RWPE2 (cell line): ENCODE results near the gene LMBR1.
"Not testable (repeated sequence)": the region's sequence is repeated elsewhere in the genome, so short reads cannot be mapped to it uniquely, and the experiment has no call there.

Experiments used
- ATAC-seq: fragments of 200-7000 bp; cut with Tn5 transposase; 3 replicates; pipeline ENCODE4 v1.9.1; 2021; ENCODE audit warnings: low read depth
- DNase-seq: peaks from one replicate; pipeline ENCODE4 v3.0.0-alpha.2; 2020; ENCODE audit warnings: low spot score
- H3K27ac ChIP-seq: fragments of 450-650 bp; 2 replicates; pipeline ENCODE4 v1.5.1; 2017; ENCODE audit warnings: mild to moderate bottlenecking; ENCODE audit not compliant: poor library complexity, severe bottlenecking
- H3K27me3 ChIP-seq: fragments of 250-450 bp; sonication (Bioruptor Pico); 2 replicates; pipeline ENCODE4 v1.5.1; 2021; ENCODE audit warnings: mild to moderate bottlenecking, moderate library complexity; ENCODE audit not compliant: insufficient read depth, poor library complexity, severe bottlenecking
- H3K36me3 ChIP-seq: fragments of 250-450 bp; sonication (Bioruptor Pico); 2 replicates; pipeline ENCODE4 v1.5.1; 2020; ENCODE audit warnings: low read depth, mild to moderate bottlenecking, moderate library complexity
- H3K4me1 ChIP-seq: fragments of 250-450 bp; sonication (Bioruptor Pico); 2 replicates; pipeline ENCODE4 v1.5.1; 2021; ENCODE audit warnings: mild to moderate bottlenecking, moderate library complexity; ENCODE audit not compliant: insufficient read depth, poor library complexity, severe bottlenecking
- H3K4me3 ChIP-seq: fragments of 250-450 bp; sonication (Bioruptor Pico); 2 replicates; pipeline ENCODE4 v1.5.1; 2021; ENCODE audit warnings: mild to moderate bottlenecking, moderate library complexity; ENCODE audit not compliant: severe bottlenecking
- H3K9me3 ChIP-seq: fragments of 250-450 bp; sonication (Bioruptor Pico); 2 replicates; pipeline ENCODE4 v1.5.1; 2021; ENCODE audit warnings: mild to moderate bottlenecking, moderate library complexity; ENCODE audit not compliant: severe bottlenecking
- TF ChIP-seq, protein P1 (sequence below): fragments of 450-650 bp; IDR thresholded peaks from one replicate; pipeline ENCODE4 v1.5.1; 2017; ENCODE audit warnings: mild to moderate bottlenecking, moderate library complexity; ENCODE audit not compliant: poor library complexity, severe bottlenecking

Gene LMBR1

DNA sequence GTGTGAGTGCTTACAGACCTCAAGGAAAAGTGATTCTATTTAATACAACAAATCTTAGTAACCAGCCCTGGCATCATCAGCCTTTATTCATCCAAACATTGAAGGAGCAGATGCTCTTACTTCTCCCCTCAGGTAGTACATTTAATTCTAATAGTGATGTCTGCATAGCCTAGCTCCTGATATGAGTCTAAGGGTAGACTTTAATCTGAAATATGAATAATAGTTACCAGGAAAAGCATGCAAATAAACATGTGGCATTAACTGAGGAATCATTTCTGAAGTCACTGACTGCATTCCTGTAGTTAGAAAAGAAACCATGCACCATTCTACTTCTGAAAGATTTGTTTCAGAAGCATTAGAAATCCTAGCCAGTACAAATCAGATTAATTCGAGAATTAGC is 25.7 kb upstream of the LMBR1 start:
- DNase-seq: no peak
- no peak for ATAC-seq
- Histone ChIP-seq H3K36me3 (no peaks in the 10 kb centered on the region), H3K27me3 (no peaks in the 10 kb centered on the region), H3K9me3 (no peaks in the 10 kb centered on the region), H3K4me1 (no peaks in the 10 kb centered on the region), H3K4me3 (no peak overlapping the region), H3K27ac (no peak overlapping the region)
- TF ChIP-seq, protein P1, sequence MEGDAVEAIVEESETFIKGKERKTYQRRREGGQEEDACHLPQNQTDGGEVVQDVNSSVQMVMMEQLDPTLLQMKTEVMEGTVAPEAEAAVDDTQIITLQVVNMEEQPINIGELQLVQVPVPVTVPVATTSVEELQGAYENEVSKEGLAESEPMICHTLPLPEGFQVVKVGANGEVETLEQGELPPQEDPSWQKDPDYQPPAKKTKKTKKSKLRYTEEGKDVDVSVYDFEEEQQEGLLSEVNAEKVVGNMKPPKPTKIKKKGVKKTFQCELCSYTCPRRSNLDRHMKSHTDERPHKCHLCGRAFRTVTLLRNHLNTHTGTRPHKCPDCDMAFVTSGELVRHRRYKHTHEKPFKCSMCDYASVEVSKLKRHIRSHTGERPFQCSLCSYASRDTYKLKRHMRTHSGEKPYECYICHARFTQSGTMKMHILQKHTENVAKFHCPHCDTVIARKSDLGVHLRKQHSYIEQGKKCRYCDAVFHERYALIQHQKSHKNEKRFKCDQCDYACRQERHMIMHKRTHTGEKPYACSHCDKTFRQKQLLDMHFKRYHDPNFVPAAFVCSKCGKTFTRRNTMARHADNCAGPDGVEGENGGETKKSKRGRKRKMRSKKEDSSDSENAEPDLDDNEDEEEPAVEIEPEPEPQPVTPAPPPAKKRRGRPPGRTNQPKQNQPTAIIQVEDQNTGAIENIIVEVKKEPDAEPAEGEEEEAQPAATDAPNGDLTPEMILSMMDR: no peak

DNA sequence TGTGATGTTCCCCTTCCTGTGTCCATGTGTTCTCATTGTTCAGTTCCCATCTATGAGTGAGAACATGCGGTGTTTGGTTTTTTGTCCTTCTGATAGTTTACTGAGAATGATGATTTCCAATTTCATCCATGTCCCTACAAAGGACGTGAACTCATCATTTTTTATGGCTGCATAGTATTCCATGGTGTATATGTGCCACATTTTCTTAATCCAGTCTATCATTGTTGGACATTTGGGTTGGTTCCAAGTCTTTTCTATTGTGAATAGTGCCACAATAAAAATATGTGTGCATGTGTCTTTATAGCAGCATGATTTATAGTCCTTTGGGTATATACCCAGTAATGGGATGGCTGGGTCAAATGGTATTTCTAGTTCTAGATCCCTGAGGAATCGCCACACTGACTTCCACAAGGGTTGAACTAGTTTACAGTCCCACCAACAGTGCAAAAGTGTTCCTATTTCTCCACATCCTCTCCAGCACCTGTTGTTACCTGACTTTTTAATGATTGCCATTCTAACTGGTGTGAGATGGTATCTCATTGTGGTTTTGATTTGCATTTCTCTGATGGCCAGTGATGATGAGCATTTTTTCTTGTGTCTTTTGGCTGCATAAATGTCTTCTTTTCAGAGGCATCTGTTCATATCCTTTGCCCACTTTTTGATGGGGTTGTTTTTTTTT is 16.7 kb upstream of the LMBR1 start:
- not testable (repeated sequence) for H3K27ac ChIP-seq, H3K4me3 ChIP-seq, DNase-seq, ATAC-seq, H3K9me3 ChIP-seq, H3K27me3 ChIP-seq, H3K4me1 ChIP-seq, H3K36me3 ChIP-seq

GRCh38 chr7:156907656-156908055 is 14.7 kb upstream of the LMBR1 start:
- TF ChIP-seq, protein P1: no peak
- no peak overlapping the region for H3K4me3 ChIP-seq
- H3K27ac ChIP-seq: no peak overlapping the region
- DNase-seq (no peak), ATAC-seq (no peak)
- H3K9me3 ChIP-seq: no peaks in the 10 kb centered on the region
- peaks cover 7% of the 10 kb centered on the region for H3K4me1 ChIP-seq
- H3K27me3 ChIP-seq: no peaks in the 10 kb centered on the region
- H3K36me3 ChIP-seq: no peaks in the 10 kb centered on the region

GRCh38 chr7:156906200-156906649 is 13.2 kb upstream of the LMBR1 start:
- Histone ChIP-seq H3K36me3 (no peaks in the 10 kb centered on the region), H3K27me3 (no peaks in the 10 kb centered on the region), H3K27ac (no peak overlapping the region), H3K4me3 (no peak overlapping the region), H3K4me1 (peaks cover 7% of the 10 kb centered on the region), H3K9me3 (no peaks in the 10 kb centered on the region)
- DNase-seq: no peak
- ATAC-seq: no peak
- TF ChIP-seq, protein P1: no peak

DNA sequence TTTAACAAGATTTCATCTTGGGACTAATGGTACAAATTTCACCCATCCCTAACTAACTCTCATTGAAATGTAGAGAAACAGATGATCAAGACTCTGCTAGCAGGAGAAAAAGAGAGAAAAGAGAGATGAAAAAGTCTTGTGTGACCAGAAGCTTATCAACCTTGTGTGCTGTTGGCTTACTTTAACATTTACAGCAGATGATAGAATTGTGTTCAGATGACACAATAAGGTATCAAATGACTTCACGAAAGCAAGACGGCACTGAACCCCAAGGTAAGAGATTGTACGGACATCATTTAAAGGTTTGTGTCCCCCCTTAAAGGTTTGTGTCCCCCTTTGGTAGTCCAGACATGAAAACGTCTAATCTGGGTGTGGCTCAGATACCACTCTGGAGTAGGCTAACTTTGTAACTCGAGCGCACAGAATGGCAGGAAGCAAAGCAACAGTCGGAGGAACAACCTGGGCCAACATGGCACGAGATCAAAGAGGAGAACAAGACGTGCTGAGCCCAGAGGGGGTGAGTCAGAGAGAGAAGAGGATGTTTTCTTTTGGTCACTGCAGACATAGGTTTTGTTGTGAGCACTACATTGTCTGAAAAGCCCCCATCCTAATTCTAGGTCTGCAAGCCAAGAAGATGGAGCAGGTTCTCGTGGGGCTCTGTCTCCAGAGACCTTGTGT is 10.4 kb upstream of the LMBR1 start:
- Histone ChIP-seq H3K27ac (peak overlapping the region; percentile 62), H3K27me3 (no peaks in the 10 kb centered on the region), H3K9me3 (no peaks in the 10 kb centered on the region), H3K4me1 (peaks cover 7% of the 10 kb centered on the region), H3K4me3 (no peak overlapping the region), H3K36me3 (no peaks in the 10 kb centered on the region)
- TF ChIP-seq, protein P1: no peak
- ATAC-seq (peak; percentile 94), DNase-seq (peak; percentile 79)

DNA sequence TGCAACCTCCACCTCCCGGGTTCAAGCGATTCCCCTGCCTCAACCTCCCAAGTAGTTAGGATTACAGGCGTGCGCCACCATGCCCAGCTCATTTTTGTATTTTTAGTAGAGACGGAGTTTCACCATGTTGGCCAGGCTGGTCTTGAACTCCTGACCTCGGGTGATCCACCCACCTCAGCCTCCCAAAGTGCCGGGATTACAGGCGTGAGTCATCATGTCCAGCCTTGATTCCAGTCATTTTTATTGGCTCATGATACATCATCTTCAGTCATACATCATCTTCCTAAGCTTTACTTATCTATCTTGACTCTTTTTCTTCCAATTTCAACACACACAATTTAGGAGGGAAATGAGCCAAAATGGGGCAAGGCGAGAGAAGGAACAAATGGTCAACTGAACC is 7.1 kb upstream of the LMBR1 start:
- H3K27me3 ChIP-seq, H3K27ac ChIP-seq, H3K4me1 ChIP-seq, DNase-seq, H3K9me3 ChIP-seq, ATAC-seq, H3K4me3 ChIP-seq, H3K36me3 ChIP-seq: not testable (repeated sequence)
